Occipital lobe (tissue), 2 donors: Measurements from ENCODE around the gene GPBAR1. TPM values are rescaled to one million over a fixed set of nuclear protein-coding genes. Genes with fewer than 3 reads are reported as not detected.

ENCODE experiments used
- DNase-seq: peaks from one replicate; lab custom pipeline; 2025; lab: John Stamatoyannopoulos, UW
- total RNA-seq: library from RNA; depleted of rRNA; stranded (reverse); fragments of >200 nt; gene quantifications from one replicate; pipeline ENCODE4 v1.2.3, GENCODE V29; 2014

Gene GPBAR1
- total RNA-seq, 1 donor from 2014 or later, result not detected

DNA sequence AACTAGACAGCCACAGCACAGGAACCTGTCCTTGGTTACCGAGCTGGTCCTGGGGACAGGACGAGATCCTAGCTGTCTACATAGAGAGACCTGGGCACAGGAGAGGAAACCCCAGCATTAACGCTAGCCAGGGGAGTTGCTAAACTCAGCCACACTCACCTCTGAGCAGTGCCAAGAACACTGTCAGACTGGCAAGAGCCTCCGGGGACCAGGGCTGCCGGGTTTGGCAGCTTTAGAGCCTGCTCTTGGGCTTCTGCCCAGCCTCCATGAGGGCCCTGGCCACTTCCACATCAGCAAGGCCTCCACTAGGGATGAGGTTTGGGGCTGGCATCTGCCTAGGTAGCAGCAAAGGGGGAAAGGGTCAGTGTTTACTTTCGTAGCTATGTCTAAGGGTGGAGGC is 24.8 kb downstream of the GPBAR1 start:
- DNase-seq, result peak; percentile 24

DNA sequence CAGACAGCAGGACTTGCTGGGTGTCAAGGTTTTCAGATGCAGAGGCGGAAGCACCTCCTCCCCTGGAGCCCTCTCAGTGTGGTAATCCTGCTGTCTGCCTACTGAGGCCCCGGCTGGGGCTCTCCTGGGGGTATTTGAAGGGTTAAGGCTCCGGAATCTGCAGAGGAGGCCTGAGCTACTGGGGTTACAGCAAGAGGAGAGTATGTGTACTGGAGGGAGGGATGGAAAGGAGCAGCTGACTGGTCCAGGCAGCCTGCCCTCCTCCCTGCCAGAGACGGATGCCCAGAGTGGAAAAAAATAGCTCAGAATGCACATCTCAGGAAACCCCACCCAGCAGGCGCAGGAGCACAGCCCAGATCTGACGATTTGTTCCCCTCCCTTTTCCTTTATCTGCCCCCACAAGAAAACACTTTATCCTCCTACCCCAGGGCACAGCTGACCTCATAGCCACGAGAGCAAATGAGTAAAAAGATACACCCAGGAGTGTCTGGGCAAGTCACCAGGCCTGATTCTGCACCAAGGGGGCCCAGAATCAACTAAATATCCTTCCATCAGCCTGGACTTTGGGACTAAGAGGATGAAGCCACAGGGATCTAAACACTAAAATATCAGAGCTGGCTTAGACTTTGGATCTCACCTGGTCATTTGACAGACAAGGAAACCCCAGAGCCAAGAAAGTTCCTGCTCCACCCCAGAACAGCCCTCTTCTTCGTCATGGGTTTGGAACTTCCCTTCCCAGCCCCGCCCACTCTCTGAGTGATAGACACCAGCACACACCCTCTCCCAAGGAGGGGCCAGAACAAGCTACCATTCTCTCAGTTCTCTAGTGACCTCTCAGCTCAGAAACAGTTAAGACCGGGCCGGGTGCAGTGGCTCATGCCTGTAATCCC is 26.0 kb downstream of the GPBAR1 start:
- DNase-seq, result peak; percentile 82

DNA sequence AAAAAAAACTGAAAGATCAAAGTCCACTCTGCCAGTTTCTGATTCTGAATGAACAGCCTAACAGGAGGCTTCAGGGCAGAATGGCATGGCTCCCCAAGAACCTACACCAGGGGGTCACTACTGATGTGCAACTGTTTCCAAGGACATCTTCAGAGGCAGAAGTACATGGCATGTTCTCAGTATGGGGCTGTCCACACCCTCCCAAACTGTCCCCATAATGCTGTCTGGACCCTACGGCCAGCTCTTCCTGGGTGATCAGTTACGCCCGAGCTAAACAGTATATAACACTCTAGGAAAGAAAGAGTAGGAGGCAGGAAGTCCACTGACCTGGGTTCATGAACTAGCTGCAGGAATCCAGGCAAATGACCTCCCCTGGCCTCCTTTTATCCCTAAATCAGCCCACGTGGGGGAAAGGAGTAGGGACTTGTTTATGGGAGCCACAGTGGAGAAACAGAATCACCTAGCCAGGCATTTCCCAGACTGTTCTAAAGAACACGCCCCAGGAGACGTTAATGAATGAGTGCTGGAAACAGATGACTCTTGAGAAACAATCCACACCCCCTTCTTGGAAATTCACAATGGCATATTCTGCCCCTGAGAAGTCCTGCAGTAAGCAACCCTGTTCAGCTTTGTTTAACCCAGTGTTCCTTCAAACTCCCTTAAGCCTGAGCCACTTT is 29.0 kb downstream of the GPBAR1 start:
- DNase-seq, result no peak

DNA sequence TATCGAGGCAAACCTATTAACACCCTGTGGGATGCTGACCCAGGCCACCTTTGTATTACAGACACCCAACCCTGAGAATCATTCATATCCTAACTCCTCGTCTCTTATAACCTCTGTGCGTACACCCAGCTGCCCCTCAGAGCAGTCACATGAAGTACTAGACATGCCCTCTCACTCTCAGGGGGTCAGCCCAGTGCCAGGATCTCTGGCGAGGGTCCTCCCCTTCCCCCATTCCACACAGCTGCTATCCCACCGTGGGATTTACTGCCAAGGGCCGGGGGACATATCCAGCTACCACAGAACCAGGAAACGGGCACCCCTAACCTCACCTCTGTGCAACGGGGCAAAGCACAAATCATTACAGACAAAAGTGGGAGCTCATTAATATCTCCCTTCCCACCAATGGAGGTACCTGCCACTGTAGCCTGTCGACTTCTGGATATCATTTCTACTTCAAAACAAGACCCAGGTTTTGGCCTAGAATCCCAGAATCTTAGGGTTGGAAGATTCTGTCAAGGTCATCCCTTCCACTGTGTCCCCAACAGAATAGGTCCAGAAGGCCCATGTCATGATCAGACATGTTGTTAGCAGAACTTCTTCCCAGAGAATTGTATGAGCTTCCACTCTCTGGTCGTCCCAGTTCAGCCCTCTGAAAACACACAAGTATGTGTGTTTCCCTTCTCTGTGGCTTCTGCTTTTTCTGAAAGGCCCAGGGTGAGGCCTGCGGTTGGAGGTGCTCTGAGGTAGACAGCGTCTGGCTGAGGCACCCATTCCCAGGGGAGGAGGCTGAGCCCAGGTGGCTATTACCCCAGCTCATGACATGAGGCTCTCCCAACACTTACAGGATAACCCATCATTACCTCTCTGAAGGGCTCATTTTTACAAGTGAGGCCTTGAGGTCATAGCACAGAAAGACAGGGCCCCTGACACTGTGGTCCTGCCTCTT is 29.8 kb downstream of the GPBAR1 start:
- DNase-seq, result no peak

DNA sequence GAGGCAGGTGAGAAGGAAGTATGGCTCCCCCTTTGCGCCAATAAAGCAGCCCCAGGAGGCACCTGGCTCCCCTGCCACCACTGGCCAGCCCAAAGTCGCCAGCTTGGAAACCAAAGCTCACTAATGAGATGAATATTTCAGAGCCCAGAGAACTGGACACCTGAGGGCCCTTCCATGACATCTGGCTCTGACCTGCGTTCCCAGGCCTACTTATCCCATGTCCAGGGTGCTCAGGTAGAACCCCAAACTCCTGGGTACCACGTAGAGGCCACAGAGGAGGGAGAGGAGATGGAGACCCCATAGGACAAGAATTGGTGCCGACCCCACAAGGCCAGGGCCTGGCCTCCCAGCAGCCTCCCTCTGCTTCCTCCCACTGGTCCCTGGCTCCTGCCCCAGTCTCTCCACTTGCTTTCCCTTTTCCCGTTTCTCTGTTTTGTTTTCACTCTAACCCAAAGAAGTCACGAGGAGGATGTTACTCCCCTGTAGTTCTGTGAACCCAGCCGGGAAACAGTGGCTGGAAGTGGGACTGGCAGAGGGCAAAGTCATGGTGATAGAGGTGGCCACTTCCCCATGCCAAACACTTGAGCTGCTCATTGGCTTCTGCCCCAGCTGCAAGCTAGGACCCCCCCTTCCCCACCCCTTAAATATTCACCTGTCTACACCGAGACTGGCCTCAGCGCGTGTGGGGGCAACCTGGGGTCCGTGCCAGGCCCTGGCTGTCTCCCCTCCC is 30.7 kb downstream of the GPBAR1 start:
- no peak for DNase-seq

DNA sequence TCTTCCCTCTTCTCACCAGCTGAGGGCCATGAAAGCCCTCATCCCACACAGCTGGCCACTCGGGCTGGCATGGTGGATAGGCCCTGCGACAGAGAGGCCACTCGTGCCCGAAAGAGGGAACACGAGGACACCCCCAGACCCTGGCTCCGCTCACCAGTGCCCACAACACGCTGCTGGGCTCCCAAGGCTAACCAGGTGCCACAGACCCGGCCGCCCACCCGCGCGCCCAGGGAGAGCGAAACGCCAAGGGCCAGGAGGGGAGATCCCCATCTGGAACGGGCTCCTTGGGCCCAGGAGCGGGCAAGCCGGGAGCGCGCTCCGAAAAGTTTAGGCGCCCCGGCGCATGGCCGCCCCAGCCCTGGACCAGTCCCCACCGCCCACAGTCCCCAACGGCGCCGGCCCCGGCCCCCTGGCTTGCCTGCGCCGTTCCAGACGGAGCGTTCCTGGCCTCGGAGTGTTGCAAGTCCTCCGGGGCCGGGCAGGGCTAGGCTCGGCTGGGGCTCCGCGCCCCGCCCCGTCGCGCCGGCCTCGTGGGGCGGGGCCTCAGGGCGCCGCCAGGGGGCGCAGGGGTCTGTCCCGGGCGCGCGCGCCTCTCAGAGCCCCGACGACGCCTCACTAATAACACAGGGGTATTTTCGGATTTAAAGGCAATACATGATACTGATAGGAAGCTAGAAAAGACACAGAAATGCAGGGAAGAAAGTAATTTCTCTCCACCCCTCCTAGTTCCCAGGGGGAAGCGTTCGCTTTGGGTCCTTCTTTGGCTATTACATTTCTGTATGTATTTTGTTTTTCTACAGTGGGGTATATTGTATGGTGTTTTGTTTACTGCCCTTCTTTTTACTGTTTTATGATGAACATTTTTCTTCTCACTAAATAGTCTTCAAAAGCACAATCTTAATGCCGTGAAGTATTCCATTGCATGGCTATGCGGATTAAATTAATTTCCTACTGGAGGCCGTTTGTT is 31.5 kb downstream of the GPBAR1 start, which contains the start of gene TMBIM1:
TMBIM1 (minus strand) TSS at position 456 of the 967 bp plus-strand sequence. CDS start 10,362 bp downstream, outside the sequence.
- peak; percentile 24 for DNase-seq

DNA sequence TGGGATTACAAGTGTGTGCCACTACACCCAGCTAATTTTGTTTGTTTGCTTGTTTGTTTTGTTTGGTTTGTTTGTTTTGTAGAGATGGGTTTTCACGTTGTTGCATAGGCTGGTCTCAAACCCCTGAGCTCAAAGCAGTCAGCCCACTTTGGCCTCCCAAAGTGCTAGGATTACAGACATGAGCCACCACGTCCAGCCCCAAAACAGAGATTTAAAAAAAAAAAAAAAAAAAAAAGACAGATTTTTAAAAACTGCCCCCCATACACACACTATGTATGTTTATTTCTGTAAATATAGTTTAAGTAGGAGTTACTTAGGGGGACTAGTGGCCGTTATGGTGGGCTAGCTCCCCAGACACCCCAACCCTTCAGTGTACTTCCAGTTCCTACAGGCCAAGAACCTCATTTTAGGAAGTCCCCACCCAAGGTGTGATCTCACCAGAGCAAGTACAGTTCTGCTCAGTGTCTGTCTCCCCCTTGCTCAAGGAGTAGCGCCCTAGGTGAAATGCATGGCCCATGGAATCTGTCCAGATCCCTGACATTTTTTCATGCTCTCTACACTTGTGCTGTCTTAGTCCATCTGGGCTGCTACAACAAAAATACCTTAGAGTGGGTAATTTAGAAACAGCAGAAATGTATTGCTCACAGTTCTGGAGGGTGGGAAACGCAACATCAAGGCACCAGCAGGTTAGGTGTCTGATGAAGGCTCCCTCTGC is 33.1 kb downstream of the GPBAR1 start:
- DNase-seq, result no peak

DNA sequence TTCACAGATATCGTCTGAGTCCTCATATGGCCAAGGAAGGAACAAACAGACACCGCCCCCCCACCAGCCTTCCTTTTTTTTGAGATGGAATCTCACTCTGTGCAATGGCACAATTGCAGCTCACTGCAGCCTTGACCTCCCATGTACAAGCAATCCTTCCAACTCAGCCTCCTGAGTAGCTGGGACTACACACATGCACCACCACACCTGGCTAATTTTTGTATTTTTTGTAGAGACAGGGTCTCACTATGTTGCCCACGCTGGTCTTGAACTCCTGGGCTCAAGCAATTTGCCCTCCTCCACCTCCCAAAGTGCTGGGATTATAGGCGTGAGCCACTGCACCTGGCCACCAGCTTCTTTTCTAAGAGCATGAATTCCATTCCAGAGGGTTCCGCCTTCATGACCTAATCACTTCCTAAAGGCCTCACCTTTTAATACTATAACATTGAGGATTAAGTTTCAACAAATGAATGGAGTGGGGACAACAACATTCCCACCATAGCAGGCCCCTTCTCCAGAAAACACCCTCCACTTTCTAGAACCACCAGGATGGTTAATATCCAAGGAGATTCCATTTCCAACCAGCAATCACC is 33.7 kb downstream of the GPBAR1 start:
- DNase-seq, result no peak

DNA sequence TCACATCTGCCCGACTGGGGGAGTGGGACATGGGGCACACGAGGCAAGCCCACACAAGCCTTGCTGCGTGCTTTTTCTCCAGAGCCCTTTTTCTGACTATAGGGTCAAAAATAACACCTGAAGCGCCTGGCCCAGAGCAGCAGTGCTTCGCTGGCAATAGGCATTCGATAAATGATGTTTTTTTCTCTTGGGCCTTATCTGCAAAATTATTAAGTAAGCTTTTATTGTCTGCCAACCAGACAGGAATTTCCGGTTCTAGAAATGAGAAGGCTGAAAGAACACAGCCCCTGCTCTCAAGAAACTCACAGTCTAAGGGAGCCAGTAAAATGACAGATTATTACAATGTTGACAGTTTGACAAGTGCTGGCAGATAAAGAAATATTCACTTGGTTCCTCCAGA is 34.2 kb downstream of the GPBAR1 start:
- no peak for DNase-seq

DNA sequence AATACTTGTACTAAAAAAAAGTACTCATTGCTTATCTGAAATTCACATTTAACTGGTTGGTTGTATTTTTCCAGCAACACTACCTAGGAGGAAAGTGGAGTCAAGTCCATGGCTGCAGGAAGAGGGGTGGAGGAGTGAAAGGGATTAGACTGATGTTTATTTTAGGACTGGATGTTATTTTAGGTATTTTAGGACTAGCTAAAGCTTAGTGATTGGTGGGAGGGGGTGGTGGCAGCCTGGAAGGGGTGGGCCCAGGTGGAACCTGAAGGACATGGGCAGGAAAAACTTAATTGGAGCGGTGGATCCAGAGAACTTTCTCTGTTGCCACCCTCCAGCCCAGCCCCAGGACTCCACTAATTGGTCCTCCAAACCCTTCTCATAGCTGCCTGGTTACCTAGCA is 35.4 kb downstream of the GPBAR1 start:
- no peak for DNase-seq

DNA sequence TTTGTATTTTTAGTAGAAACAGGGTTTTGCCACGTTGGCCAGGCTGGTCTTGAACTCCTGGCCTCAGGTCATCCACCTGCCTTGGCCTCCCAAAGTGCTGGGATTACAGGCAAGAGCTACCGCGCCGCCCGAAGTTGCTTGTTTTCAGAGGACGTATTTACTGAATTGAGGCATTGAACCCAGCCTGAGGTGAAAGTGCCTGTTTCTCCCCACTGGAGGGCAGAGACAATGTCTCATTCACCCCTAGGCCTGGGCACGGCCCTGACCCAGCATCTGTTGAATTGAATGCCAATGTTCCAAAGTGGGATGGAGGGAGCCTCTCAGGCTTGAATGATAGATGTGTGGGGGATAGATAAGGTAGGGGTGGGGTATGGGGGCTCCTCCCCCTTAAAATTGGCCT is 36.0 kb downstream of the GPBAR1 start:
- peak; percentile 43 for DNase-seq

DNA sequence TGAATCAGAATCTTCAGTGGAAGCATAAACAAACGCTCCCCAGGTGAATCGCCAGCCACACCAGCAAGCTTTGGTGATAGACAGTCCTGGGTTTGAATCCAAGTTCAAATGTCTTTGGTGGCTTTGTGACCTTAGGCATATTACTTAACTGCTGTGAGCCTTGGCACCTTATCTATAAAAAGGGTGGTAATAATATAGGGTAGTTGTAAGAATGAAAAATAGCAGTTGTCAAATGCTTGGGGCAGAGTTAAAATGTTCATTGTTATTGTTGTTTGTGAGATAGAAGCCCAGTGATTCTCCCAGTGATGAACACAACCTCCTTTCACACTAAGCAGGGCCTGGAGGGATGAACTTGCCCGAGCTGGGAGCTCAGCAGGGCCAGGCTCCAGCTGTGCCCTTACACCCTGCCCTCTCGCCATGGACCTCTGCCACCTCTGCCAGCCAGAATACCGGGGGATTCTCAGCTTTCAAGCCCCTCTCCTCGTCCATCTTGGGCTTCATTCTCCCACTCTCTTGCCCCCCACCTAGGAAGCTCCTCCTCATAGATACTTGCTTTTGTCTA is 37.6 kb downstream of the GPBAR1 start:
- DNase-seq, result peak; percentile 45

DNA sequence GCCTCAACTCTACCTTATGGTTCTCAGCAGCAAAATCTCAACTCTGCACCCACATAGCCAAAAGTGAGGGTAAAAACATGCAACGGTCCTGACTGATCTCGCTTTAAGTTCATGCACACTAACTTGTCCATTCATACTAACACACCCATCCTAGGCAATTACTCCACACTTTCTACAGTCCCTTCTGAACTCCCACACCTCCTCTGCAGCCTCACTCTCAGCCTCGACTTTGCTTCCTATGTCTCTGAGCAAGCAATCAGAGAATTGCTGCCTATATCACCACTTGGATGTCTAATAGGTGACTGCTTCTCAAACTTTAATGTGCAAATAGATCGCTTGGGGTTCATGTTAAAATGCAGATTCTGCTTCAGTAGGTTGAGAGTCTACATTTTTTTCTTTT is 39.3 kb downstream of the GPBAR1 start:
- no peak for DNase-seq

DNA sequence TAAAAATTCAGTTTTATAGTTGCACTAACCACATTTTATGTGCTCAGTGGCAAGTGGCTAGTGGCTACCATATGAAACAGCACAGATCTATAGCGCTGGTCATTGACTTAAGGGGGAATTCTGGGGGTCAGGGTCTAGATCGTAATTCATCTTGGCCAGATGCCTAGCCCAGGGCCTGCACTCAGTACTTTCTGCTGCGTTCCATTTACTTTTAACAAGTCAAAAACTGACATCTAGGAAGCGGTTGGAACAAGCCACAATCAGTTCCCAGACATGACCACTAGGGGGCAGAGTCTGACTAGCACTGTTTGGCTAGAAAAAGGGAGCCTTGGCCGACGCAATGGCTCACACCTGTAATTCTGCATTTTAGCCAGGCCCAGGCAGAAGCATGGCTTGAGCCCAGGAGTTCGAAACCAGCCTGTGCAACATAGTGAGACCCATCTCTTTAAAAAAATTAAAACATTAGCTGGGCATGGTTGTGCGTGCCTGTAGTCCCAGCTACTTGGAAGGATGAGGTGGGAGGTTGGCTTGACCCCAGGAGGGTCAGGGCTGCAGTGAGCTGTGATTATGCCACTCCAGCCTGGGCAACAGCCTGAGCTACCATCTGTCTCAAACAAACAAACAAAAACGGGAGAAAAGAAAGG is 40.5 kb downstream of the GPBAR1 start:
- DNase-seq, result peak; percentile 63

DNA sequence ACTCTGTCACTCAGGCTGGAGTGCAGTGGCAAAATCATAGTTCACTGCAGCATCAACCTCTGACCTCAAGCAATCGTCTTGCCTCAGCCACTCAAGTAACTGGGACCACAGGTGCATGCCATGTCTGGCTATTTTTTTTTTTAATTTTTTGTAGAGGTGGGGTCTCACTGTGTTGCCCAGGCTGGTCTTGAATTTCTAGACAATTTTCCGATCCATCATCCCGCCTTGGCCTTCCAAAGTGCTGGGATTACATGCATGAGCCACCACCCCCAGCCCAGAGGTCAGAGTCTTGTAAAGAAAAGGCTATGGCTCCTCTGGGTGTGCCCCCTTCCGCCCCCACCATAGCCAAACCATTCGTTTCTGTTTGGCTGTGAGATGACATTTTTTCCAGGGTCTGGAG is 44.6 kb downstream of the GPBAR1 start:
- no peak for DNase-seq

DNA sequence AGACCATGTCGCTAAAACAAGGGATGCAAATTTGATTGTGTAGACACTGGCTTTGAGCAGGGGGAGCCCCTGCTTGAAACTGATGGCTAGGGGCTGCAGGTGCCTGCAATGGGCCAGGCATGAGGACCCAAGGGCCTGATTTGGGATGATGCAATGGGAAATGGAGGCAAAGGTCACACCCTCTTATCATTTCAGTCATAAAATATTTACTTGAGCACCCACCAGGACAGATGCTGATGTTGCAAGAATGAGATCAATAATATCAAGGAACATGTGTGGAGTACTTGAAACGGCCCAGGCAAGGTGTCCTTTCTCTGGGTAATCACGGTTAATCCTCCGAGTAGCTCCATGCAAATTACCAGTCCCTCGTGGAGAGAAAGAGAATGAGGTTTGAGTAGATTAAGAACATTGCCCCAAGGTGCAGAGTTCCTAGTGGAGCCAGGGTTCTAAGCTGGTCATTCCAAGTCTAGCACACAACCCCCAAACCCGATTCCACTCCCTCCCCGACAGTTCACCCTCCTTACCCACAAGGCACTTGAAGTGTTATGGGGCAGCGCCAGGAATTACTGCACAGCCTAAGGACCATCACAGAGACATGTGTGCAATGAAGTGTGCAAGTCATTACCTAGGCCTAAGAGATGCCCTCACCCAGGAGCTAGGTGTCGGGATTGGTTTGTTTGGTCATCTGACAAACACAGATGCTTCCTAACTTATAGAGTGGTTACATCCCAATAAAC is 45.5 kb downstream of the GPBAR1 start:
- DNase-seq, result no peak
